Chondrocyte (in vitro differentiated cells): ENCODE measurements around the gene NINL. TPM values are rescaled to one million over a fixed set of nuclear protein-coding genes. Genes with fewer than 3 reads are reported as not detected.

Experiments
- DNase-seq: peaks from one replicate; pipeline ENCODE4 v3.0.0; 2021; ENCODE audit warnings: mixed read lengths, low spot score
- H3K27ac Mint-ChIP-seq: one replicate; pipeline ENCODE4 v1.8.0; 2021; ENCODE audit warnings: mild to moderate bottlenecking, moderate library complexity, mixed read lengths; ENCODE audit not compliant: unreplicated experiment
- H3K27me3 Mint-ChIP-seq: 2 replicates; pipeline ENCODE4 v1.8.0; 2021; ENCODE audit warnings: low read depth, mixed read lengths
- H3K36me3 Mint-ChIP-seq: 2 replicates; pipeline ENCODE4 v1.8.0; 2021; ENCODE audit warnings: low read depth, mixed read lengths
- H3K4me1 Mint-ChIP-seq: 2 replicates; pipeline ENCODE4 v1.8.0; 2021; ENCODE audit warnings: low read depth, mild to moderate bottlenecking, mixed read lengths
- H3K4me3 Mint-ChIP-seq: one replicate; pipeline ENCODE4 v1.8.0; 2021; ENCODE audit warnings: mild to moderate bottlenecking, moderate library complexity, mixed read lengths; ENCODE audit not compliant: unreplicated experiment
- H3K9me3 Mint-ChIP-seq: 2 replicates; pipeline ENCODE4 v1.8.0; 2021; ENCODE audit warnings: low read depth, mixed read lengths
- CTCF ChIP-seq: fragments of 200-600 bp; sonication (generic); IDR thresholded peaks from 2 replicates; pipeline ENCODE4 v1.5.0; 2021; ENCODE audit warnings: antibody characterized with exemption, mild to moderate bottlenecking, moderate library complexity
- total RNA-seq: library from RNA; stranded (reverse); gene quantifications from 3 replicates; pipeline ENCODE4 v1.2.1, GENCODE V29; 2021

NINL gene
- total RNA-seq, 1 donor from 2014 or later: 10.6 TPM

- H3K27me3 Mint-ChIP-seq: no peaks in the 10 kb centered on the region
- DNase-seq: no peak
- H3K27ac Mint-ChIP-seq: no peak overlapping the region
- no peaks in the 10 kb centered on the region for H3K9me3 Mint-ChIP-seq
- H3K4me1 Mint-ChIP-seq: peaks cover 49% of the 10 kb centered on the region
- no peaks in the 10 kb centered on the region for H3K36me3 Mint-ChIP-seq
- H3K4me3 Mint-ChIP-seq: no peak overlapping the region
- TF ChIP-seq CTCF: no peak
These were observed 39.3 kb downstream of the NINL start for GRCh38 chr20:25546048-25546447.

- Mint-ChIP-seq H3K4me3 (no peak overlapping the region), H3K27ac (peak overlapping the region; percentile 82), H3K27me3 (no peaks in the 10 kb centered on the region), H3K36me3 (no peaks in the 10 kb centered on the region), H3K4me1 (peaks cover 42% of the 10 kb centered on the region), H3K9me3 (no peaks in the 10 kb centered on the region)
- no peak for DNase-seq
- no peak for TF ChIP-seq CTCF
These were observed 40.2 kb downstream of the NINL start for GRCh38 chr20:25545171-25545570.

DNA sequence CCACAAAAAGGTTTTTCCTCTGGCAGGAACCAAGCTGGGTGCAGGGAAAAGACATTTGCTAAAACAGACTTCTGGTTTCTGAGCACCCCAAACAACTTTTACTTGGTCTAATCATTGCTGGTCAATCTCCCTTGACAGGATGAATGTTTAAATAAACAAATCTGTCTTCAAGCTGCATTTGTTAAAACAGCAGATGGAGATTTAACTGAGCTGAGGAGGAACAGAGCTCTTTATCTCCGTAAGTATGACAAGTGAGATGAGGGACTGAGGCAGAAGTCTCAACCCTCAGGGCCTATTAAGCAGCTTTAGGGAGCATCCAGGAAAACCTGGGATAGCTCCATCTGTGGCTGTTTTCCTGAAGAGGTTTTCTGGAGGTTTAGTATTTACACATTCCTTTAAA is 40.6 kb downstream of the NINL start:
- no peak for TF ChIP-seq CTCF
- Mint-ChIP-seq H3K27me3 (no peaks in the 10 kb centered on the region), H3K4me3 (no peak overlapping the region), H3K4me1 (peaks cover 40% of the 10 kb centered on the region), H3K27ac (peak overlapping the region; percentile 82), H3K36me3 (no peaks in the 10 kb centered on the region), H3K9me3 (no peaks in the 10 kb centered on the region)
- no peak for DNase-seq

DNA sequence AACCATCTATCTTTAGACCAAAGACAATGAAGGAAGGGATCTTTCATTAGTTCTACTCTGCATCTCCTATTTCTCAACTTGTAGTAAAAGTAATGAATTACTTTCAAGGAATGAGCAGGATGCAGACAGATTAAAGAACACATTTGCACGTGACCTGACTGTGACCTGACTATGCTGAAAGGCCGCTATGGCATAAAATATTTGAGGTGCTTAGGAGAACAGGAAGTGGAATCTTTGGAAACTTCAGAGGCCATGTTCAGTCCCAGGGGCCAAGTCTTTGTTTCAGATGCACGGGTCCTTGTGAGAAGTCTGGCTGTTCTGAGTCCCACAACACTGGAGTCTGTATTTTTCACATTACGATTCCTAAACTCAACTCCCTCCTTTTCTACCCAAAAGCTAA is 41.0 kb downstream of the NINL start:
- Mint-ChIP-seq H3K9me3 (no peaks in the 10 kb centered on the region), H3K27me3 (no peaks in the 10 kb centered on the region), H3K27ac (peak overlapping the region; percentile 36), H3K4me1 (peaks cover 36% of the 10 kb centered on the region), H3K36me3 (no peaks in the 10 kb centered on the region), H3K4me3 (no peak overlapping the region)
- DNase-seq: no peak
- TF ChIP-seq CTCF: no peak

- H3K4me3 Mint-ChIP-seq: no peak overlapping the region
- DNase-seq: no peak
- peaks cover 35% of the 10 kb centered on the region for H3K4me1 Mint-ChIP-seq
- H3K9me3 Mint-ChIP-seq: no peaks in the 10 kb centered on the region
- no peaks in the 10 kb centered on the region for H3K36me3 Mint-ChIP-seq
- no peak for TF ChIP-seq CTCF
- H3K27ac Mint-ChIP-seq: peak overlapping the region; percentile 57
- H3K27me3 Mint-ChIP-seq: no peaks in the 10 kb centered on the region
These were observed 42.3 kb downstream of the NINL start for GRCh38 chr20:25543068-25543467.
